SK-N-MC (cell line): Measurements from ENCODE around the gene MACROD2.

ENCODE experiments used
- EZH2 ChIP-seq: fragments of 200-600 bp; sonication (generic); IDR thresholded peaks from one replicate; pipeline ENCODE4 v1.6.1; 2017; ENCODE audit warnings: antibody characterized with exemption
- POLR2AphosphoS5 ChIP-seq: IDR thresholded peaks from 2 replicates; pipeline ENCODE4 v1.6.1; 2012; ENCODE audit warnings: mild to moderate bottlenecking, low read depth, low read length, borderline replicate concordance

- TF ChIP-seq POLR2AphosphoS5 (no peak), EZH2 (no peak)
Measured at GRCh38 chr20:15138548-15139126, 1143.3 kb downstream of the MACROD2 start.
